Kidney (tissue), 14 donors: ENCODE results near the gene DMBX1. TPM values are rescaled to one million over a fixed set of nuclear protein-coding genes. Genes with fewer than 3 reads are reported as not detected.

Source experiments
- DNase-seq, 5 donors: peaks; one replicate each; pipeline ENCODE4 v3.0.0-alpha.2; 2013 to 2020
- FAIRE-seq: peaks from 2 replicates; lab custom pipeline; 2012; peaks lifted over from hg19 to GRCh38; lab: Jason Lieb, UNC
- H3K27ac ChIP-seq, 2 donors: one replicate each; pipeline ENCODE4 v1.7.0; 2013; ENCODE audit warnings: low read depth in 2 of 2, low read length in 2 of 2, inconsistent platforms in 1 of 2
- H3K27me3 ChIP-seq: one replicate; pipeline ENCODE4 v1.7.1; 2013; ENCODE audit warnings: low read length, inconsistent platforms; ENCODE audit not compliant: control insufficient read depth, insufficient read depth
- H3K36me3 ChIP-seq, 3 donors: one replicate each; pipeline versions ENCODE4 v1.7.0 to v1.7.1; 2013; ENCODE audit warnings: low read length in 3 of 3, control low read depth in 1 of 3, inconsistent platforms in 1 of 3; ENCODE audit not compliant: insufficient read depth in 3 of 3, control insufficient read depth in 2 of 3
- H3K4me1 ChIP-seq, 3 donors: one replicate each; pipeline versions ENCODE4 v1.7.0 to v1.7.1; 2013; ENCODE audit warnings: low read length in 3 of 3, inconsistent platforms in 1 of 3, low read depth in 1 of 3; ENCODE audit not compliant: control insufficient read depth in 2 of 3, insufficient read depth in 2 of 3
- H3K4me3 ChIP-seq, 3 donors: one replicate each; pipeline versions ENCODE4 v1.7.0 to v1.8.1; 2013; ENCODE audit warnings: low read length in 3 of 3, control low read depth in 1 of 3, inconsistent platforms in 1 of 3
- H3K9ac ChIP-seq, 3 donors: one replicate each; pipeline versions ENCODE4 v1.7.0 to v1.7.1; 2013; ENCODE audit warnings: low read length in 3 of 3, control low read depth in 1 of 3, inconsistent platforms in 1 of 3
- H3K9me3 ChIP-seq, 3 donors: one replicate each; pipeline versions ENCODE4 v1.7.0 to v1.7.1; 2013; ENCODE audit warnings: low read length in 3 of 3, control low read depth in 1 of 3, inconsistent platforms in 1 of 3; ENCODE audit not compliant: control insufficient read depth in 2 of 3, insufficient read depth in 1 of 3
- intact Hi-C: fragments of 100-400 bp; cut with DNase I; formaldehyde crosslinking; loops from one replicate; pipeline ENCODE4 v1.11.1; 2022
- polyA plus RNA-seq: library from polyadenylated mRNA; stranded (reverse); fragments of 350-450 nt; fragmentation: Illumina TruSeq; extraction: RNeasy Lipid Tissue Mini Kit (QIAGEN cat#74804); gene quantifications from one replicate; pipeline ENCODE4 v1.2.3, GENCODE V29; 2014; ENCODE audit warnings: low read depth, low replicate concordance; ENCODE audit not compliant: insufficient read depth
- total RNA-seq: library from RNA; stranded (reverse); fragmentation: NEBNext Ultra II Directional; extraction: Animal tissue kit (Norgen Biotek cat#: 25700); gene quantifications from one replicate; pipeline ENCODE4 v1.2.1, GENCODE V29; 2021
- TF ChIP-seq, protein P1 (sequence below): IDR thresholded peaks from 3 replicates; pipeline ENCODE4 v1.5.1; 2012; ENCODE audit warnings: mild to moderate bottlenecking, moderate library complexity, borderline replicate concordance; ENCODE audit not compliant: insufficient read depth; ENCODE audit errors: extremely low read depth
- donor health status: control.
- donor health status: control.
- donor health status: control.
- donor health status: control.
- donor health status: control.
- donor health status: DM: yes; HTN: yes; CAD: no.
- donor health status: Normal renal cell carcinoma (clear cell type).

Gene DMBX1
- total and polyA plus RNA-seq, 2 donors from 2014 or later: not detected

DNA sequence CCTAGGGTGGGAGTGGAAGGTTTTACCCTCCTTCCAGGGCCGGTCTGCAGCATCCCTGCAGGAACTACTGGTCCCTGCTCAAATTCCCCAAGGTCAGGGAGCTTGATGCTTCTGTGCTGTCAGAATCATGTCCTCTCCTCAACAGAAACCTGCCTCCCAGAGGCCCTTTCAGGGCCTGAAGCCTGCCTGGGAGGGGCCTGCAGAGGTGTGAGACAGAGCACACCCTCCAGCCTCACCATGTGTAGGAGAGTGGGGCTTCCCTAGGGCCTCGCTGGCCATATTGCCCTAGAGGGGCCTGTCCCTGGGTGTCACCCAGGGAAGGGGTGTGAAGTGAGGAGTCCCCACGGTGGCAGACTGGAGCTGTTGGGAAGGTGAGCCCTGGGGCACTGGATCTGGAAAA lies 40.7 kb downstream of the DMBX1 start:
- Histone ChIP-seq H3K27me3 (peaks cover 21% of the 10 kb centered on the region), H3K9ac (no peak overlapping the region), H3K4me3 (no peak overlapping the region), H3K36me3 (no peaks in the 10 kb centered on the region), H3K27ac (no peak overlapping the region), H3K9me3 (no peaks in the 10 kb centered on the region), H3K4me1 (peaks cover 0 to 4% (median 0%) of the 10 kb centered on the region in 3 donors)
- intact Hi-C loops: loop anchor here (10.0 kb wide), 1 partner anchor 194 kb away; no protein-coding TSS in a partner anchor
- TF ChIP-seq, protein P1, sequence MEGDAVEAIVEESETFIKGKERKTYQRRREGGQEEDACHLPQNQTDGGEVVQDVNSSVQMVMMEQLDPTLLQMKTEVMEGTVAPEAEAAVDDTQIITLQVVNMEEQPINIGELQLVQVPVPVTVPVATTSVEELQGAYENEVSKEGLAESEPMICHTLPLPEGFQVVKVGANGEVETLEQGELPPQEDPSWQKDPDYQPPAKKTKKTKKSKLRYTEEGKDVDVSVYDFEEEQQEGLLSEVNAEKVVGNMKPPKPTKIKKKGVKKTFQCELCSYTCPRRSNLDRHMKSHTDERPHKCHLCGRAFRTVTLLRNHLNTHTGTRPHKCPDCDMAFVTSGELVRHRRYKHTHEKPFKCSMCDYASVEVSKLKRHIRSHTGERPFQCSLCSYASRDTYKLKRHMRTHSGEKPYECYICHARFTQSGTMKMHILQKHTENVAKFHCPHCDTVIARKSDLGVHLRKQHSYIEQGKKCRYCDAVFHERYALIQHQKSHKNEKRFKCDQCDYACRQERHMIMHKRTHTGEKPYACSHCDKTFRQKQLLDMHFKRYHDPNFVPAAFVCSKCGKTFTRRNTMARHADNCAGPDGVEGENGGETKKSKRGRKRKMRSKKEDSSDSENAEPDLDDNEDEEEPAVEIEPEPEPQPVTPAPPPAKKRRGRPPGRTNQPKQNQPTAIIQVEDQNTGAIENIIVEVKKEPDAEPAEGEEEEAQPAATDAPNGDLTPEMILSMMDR: no peak
- FAIRE-seq: no peak
- DNase-seq: no peak

DNA sequence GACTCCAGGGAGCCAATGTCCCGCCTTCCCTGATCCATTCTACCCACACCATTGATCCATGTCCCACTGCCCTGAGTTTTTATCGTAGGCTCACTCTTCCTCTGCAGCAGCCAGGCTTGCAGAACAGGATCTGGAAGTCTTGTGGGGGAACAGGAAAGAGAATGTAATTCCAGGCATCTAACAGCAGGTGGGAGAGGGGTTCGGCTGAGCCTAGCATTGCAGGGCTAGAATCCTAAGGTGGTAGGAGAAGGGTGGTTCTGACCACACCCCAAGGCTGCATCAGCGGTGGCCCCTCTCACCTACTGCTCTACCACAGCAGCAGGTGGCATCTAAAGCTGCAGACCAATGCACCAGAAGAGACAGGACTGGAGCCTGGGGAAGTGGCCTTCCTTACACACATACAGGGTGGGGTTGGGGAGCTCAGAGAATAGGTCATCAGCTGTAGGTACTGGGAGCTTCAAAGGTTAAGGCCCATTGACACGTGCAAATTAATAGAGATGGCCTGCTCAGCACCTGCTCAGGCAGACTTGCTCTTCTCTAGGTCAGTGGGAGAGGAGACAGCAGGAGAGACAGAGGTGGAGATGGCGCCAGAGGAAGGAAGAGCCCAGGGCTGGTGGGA lies 41.3 kb downstream of the DMBX1 start:
- peaks cover 0 to 4% (median 0%) of the 10 kb centered on the region in 3 donors for H3K4me1 ChIP-seq
- DNase-seq: peak in 3 of 5 donors; percentile 31 to 53 (median 48)
- no peak overlapping the region for H3K27ac ChIP-seq
- TF ChIP-seq, protein P1: no peak
- H3K27me3 ChIP-seq: peaks cover 17% of the 10 kb centered on the region
- no peaks in the 10 kb centered on the region for H3K36me3 ChIP-seq
- H3K4me3 ChIP-seq: no peak overlapping the region
- no peaks in the 10 kb centered on the region for H3K9me3 ChIP-seq
- FAIRE-seq: no peak
- no peak overlapping the region for H3K9ac ChIP-seq
- intact Hi-C loops: loop anchor here (10.0 kb wide), 1 partner anchor 194 kb away; no protein-coding TSS in a partner anchor

DNA sequence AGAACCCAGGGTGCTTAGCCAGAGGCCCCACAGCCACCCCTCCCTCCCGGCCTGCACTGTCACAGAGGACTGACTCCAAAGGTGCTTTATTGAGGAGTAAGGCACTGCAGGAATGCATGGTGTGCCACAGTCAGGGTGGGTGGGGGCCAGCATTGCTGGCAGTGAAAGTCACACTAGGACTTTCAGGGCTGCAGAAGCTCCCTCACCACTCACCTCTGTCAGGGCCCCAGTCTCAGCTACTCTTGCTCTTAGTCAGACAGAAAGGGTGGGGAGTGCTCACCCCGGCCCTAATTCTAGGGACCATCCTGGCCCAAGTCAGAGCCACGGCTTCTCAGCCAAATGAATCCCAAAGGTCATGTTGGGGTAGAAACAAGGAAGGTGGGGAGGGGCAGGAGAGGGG lies 42.5 kb downstream of the DMBX1 start:
- no peaks in the 10 kb centered on the region for H3K36me3 ChIP-seq
- no peak for FAIRE-seq
- H3K27me3 ChIP-seq: peaks cover 17% of the 10 kb centered on the region
- DNase-seq: no peak
- H3K9me3 ChIP-seq: no peaks in the 10 kb centered on the region
- H3K27ac ChIP-seq: no peak overlapping the region
- no peak overlapping the region for H3K9ac ChIP-seq
- intact Hi-C loops: loop anchor here (10.0 kb wide), 1 partner anchor 193 kb away; no protein-coding TSS in a partner anchor
- peaks cover 0 to 4% (median 0%) of the 10 kb centered on the region in 3 donors for H3K4me1 ChIP-seq
- TF ChIP-seq, protein P1: no peak
- no peak overlapping the region for H3K4me3 ChIP-seq
